GM23248 (cell line): Measurements from ENCODE around the gene POLR1H.

ENCODE experiments used
- EZH2 ChIP-seq: fragments of 200-600 bp; sonication (generic); IDR thresholded peaks from 2 replicates; pipeline ENCODE4 v1.6.1; 2018; ENCODE audit warnings: antibody characterized with exemption, mild to moderate bottlenecking; ENCODE audit not compliant: insufficient read depth, poor library complexity, severe bottlenecking
- EZH2phosphoT487 ChIP-seq: fragments of 200-600 bp; sonication (generic); IDR thresholded peaks from 2 replicates; pipeline ENCODE4 v1.6.1; 2018; ENCODE audit warnings: antibody characterized with exemption, moderate library complexity, mild to moderate bottlenecking, low read depth; ENCODE audit not compliant: insufficient read depth

- TF ChIP-seq EZH2phosphoT487: no peak
- TF ChIP-seq EZH2: no peak
These were observed 18.2 kb upstream of the POLR1H start for GRCh38 chr6:30042914-30043313.
